Stomach (tissue), 9 donors: ENCODE measurements around the gene ADGRL2. TPM values are rescaled to one million over a fixed set of nuclear protein-coding genes. Genes with fewer than 3 reads are reported as not detected.

Source experiments
- DNase-seq, 2 donors: peaks; one replicate each; pipeline versions ENCODE4 v3.0.0 to v3.0.0-alpha.2; 2013 to 2019
- H3K27ac ChIP-seq, 5 donors: fragments of 200-600 bp in 4 of 5; sonication (generic) in 4 of 5; one replicate each; pipeline ENCODE4 v1.5.1; 2013 to 2019; ENCODE audit warnings: mild to moderate bottlenecking in 1 of 5, moderate library complexity in 1 of 5
- H3K27me3 ChIP-seq, 3 donors: fragments of 200-600 bp; sonication (generic); one replicate each; pipeline ENCODE4 v1.5.1; 2017 to 2019; ENCODE audit warnings: mixed run types in 1 of 3
- H3K36me3 ChIP-seq, 4 donors: fragments of 200-600 bp; sonication (generic); 1 replicate in 3 of 4; 2 replicates in 1 of 4; pipeline ENCODE4 v1.5.1; 2016 to 2019
- H3K4me1 ChIP-seq, 4 donors: fragments of 200-600 bp; sonication (generic); one replicate each; pipeline ENCODE4 v1.5.1; 2016 to 2019
- H3K4me3 ChIP-seq, 4 donors: fragments of 200-600 bp; sonication (generic) in 3 of 4; one replicate each; pipeline ENCODE4 v1.5.1; 2016 to 2019; ENCODE audit warnings: mild to moderate bottlenecking in 1 of 4
- H3K9me3 ChIP-seq, 4 donors: fragments of 200-600 bp; sonication (generic); one replicate each; pipeline ENCODE4 v1.5.1; 2016 to 2019
- CTCF ChIP-seq, 7 experiments: fragments of 450-650 bp in 4 of 7; fragments of 200-600 bp in 3 of 7; sonication (generic) in 3 of 7; IDR thresholded peaks; one replicate each; pipeline ENCODE4 v1.5.1; 2016 to 2019; ENCODE audit warnings: antibody characterized with exemption in 7 of 7, control low read depth in 2 of 7, mild to moderate bottlenecking in 1 of 7
- EP300 ChIP-seq: sonication (generic); formaldehyde crosslinking; IDR thresholded peaks from one replicate; pipeline ENCODE4 v1.6.1; 2017; ENCODE audit warnings: antibody characterized with exemption
- POLR2A ChIP-seq, 4 donors: fragments of 450-650 bp; IDR thresholded peaks; one replicate each; pipeline ENCODE4 v1.6.1; 2016; ENCODE audit warnings: antibody characterized with exemption in 4 of 4, control low read depth in 2 of 4, mild to moderate bottlenecking in 1 of 4, moderate library complexity in 1 of 4
- POLR2AphosphoS5 ChIP-seq, 3 donors: sonication (generic); formaldehyde crosslinking; IDR thresholded peaks; one replicate each; pipeline ENCODE4 v1.6.1; 2016; ENCODE audit warnings: antibody characterized with exemption in 3 of 3
- WGBS, 5 donors: extraction: QIAGEN DNeasy Blood & Tissue Kit in 3 of 5; methylation state at CpG; one replicate each; pipeline versions ENCODE4 v1.1.5 to v1.1.7; 2013 to 2018; 5-methylcytosine and 5-hydroxymethylcytosine counted together
- intact Hi-C: fragments of 100-400 bp; cut with DNase I; formaldehyde crosslinking; loops from one replicate; pipeline ENCODE4 v1.15.1; 2023; ENCODE audit warnings: low total_unique reads
- polyA plus RNA-seq, 3 donors: library from polyadenylated mRNA; stranded (reverse); fragments of 200-250 nt; gene quantifications; one replicate each; pipeline ENCODE4 v1.2.3, GENCODE V29; 2013
- total RNA-seq, 5 donors: library from RNA; depleted of rRNA; stranded (reverse); fragments of >200 nt; gene quantifications; one replicate each; pipeline versions ENCODE4 v1.1.0 to v1.2.3, GENCODE V29; 2014 to 2016
- donor health status: healthy with polysubstance abuse.
- donor health status: Bipolar disorder and iron deficiency.
- donor health status: healthy.

ADGRL2 gene
- total and polyA plus RNA-seq, 8 donors = 13.0 to 173 (median 23.7) TPM

GRCh38 chr1:81799939-81800694 is 617 bp upstream of the ADGRL2 start:
- Histone ChIP-seq H3K9me3 (no peaks in the 10 kb centered on the region), H3K27ac (peak overlapping the region; percentile 88 to 97 (median 93)), H3K4me3 (peak overlapping the region; percentile 79 to 92 (median 82)), H3K36me3 (no peaks in the 10 kb centered on the region), H3K27me3 (peaks cover 0 to 35% (median 0%) of the 10 kb centered on the region in 3 donors), H3K4me1 (peaks cover 0 to 27% (median 21%) of the 10 kb centered on the region in 4 donors)
- intact Hi-C loops = no loop called here
- 1 to 2% (median 2%) methylated on average over 44 of the region's 44 CpGs for WGBS, 5 donors
- peak in 2 of 3 donors; percentile 14 to 17 for TF ChIP-seq POLR2AphosphoS5 (IDR thresholded peaks at IDR 0.05)
- no peak for TF ChIP-seq CTCF (IDR thresholded peaks at IDR 0.05)
- DNase-seq = peak; percentile 45 to 91

GRCh38 chr1:81801651-81802456 is 1.1 kb downstream of the ADGRL2 start:
- TF ChIP-seq POLR2A (IDR thresholded peaks at IDR 0.05) (no peak), EP300 (no peak), CTCF (IDR thresholded peaks at IDR 0.05) (no peak), POLR2AphosphoS5 (IDR thresholded peaks at IDR 0.05) (no peak)
- H3K27ac ChIP-seq = peak overlapping the region; percentile 88 to 97 (median 93)
- DNase-seq = peak; percentile 39 to 82
- H3K9me3 ChIP-seq = no peaks in the 10 kb centered on the region
- H3K4me3 ChIP-seq = peak overlapping the region; percentile 79 to 92 (median 82)
- H3K27me3 ChIP-seq = peaks cover 0 to 35% (median 0%) of the 10 kb centered on the region in 3 donors
- WGBS, 5 donors = 1 to 4% (median 1%) methylated on average over 32 to 93 of the region's 93 CpGs
- H3K36me3 ChIP-seq = no peaks in the 10 kb centered on the region
- intact Hi-C loops = no loop called here
- H3K4me1 ChIP-seq = peaks cover 8 to 43% (median 29%) of the 10 kb centered on the region in 4 donors

GRCh38 chr1:81802457-81802706 is 1.6 kb downstream of the ADGRL2 start:
- H3K9me3 ChIP-seq = no peaks in the 10 kb centered on the region

More at GRCh38 chr1:81802457-81802706, 1.6 kb downstream of the ADGRL2 start:
- Histone ChIP-seq H3K4me1 (peaks cover 9 to 45% (median 31%) of the 10 kb centered on the region in 4 donors), H3K4me3 (peak overlapping the region; percentile 79 to 92 (median 82)), H3K27ac (peak overlapping the region; percentile 88 to 97 (median 93)), H3K36me3 (no peaks in the 10 kb centered on the region), H3K27me3 (peaks cover 0 to 35% (median 0%) of the 10 kb centered on the region in 3 donors)
- 0 to 2% (median 1%) methylated on average over 14 to 17 of the region's 17 CpGs for WGBS, 5 donors
- intact Hi-C loops = no loop called here
- TF ChIP-seq EP300 (no peak), POLR2A (IDR thresholded peaks at IDR 0.05) (no peak), CTCF (IDR thresholded peaks at IDR 0.05) (no peak), POLR2AphosphoS5 (IDR thresholded peaks at IDR 0.05) (no peak)
- DNase-seq = no peak
